SHP77 treated with DMSO at 0.1 percent for 48 hours (cell line): ENCODE measurements around the gene EFNA4.

Experiments used
- DNase-seq: peaks from one replicate; lab custom pipeline; 2025; lab: John Stamatoyannopoulos, UW

The EFNA4 gene

GRCh38 chr1:155063550-155064110 is at the start of gene EFNA4:
Gene EFNA4, plus strand, starts transcription at chr1:155063740. Its CDS starts 84 bp downstream, at chr1:155063824.
- DNase-seq = peak; percentile 51

- DNase-seq = no peak
These were observed 48.6 kb upstream of the EFNA4 start for GRCh38 chr1:155014709-155015508.

- no peak for DNase-seq
These were observed 47.9 kb upstream of the EFNA4 start for GRCh38 chr1:155015527-155016230.

GRCh38 chr1:155016231-155016831 is 47.2 kb upstream of the EFNA4 start:
- no peak for DNase-seq

GRCh38 chr1:155017041-155017945 is 46.2 kb upstream of the EFNA4 start:
- DNase-seq = peak; percentile 87

- DNase-seq = no peak
These were observed 45.6 kb upstream of the EFNA4 start for GRCh38 chr1:155017946-155018316.

GRCh38 chr1:155018617-155019348 is 44.8 kb upstream of the EFNA4 start:
- no peak for DNase-seq

GRCh38 chr1:155019377-155020245 is 43.9 kb upstream of the EFNA4 start:
- no peak for DNase-seq

- no peak for DNase-seq
These were observed 41.2 kb upstream of the EFNA4 start for GRCh38 chr1:155022136-155022926.

- DNase-seq = no peak
These were observed 40.7 kb upstream of the EFNA4 start for GRCh38 chr1:155022927-155023236.

GRCh38 chr1:155023627-155024026 is 39.9 kb upstream of the EFNA4 start:
- no peak for DNase-seq

- no peak for DNase-seq
These were observed 39.2 kb upstream of the EFNA4 start for GRCh38 chr1:155024315-155024714.

- no peak for DNase-seq
These were observed 37.4 kb upstream of the EFNA4 start for GRCh38 chr1:155026154-155026553.

- no peak for DNase-seq
These were observed 37.0 kb upstream of the EFNA4 start for GRCh38 chr1:155026588-155026987.

- no peak for DNase-seq
These were observed 33.9 kb upstream of the EFNA4 start for GRCh38 chr1:155029513-155030242.

- no peak for DNase-seq
These were observed 33.2 kb upstream of the EFNA4 start for GRCh38 chr1:155030243-155030795.

GRCh38 chr1:155030899-155031298 is 32.6 kb upstream of the EFNA4 start:
- no peak for DNase-seq

- DNase-seq = no peak
These were observed 30.7 kb upstream of the EFNA4 start for GRCh38 chr1:155032886-155033285.
